T-helper 2 cell treated with Interferon-gamma antibody and Interleukin-4, amounts not matched to agents 5 μg/mL and 100 μg/mL, for 36 hours (primary cell): Measurements from ENCODE around the gene SECTM1.

ENCODE experiments used
- DNase-seq: peaks from one replicate; pipeline ENCODE4 v3.0.0; 2021; ENCODE audit warnings: low spot score
- H3K27ac Mint-ChIP-seq: one replicate; pipeline ENCODE4 v1.8.0; 2021; ENCODE audit warnings: mild to moderate bottlenecking, mixed read lengths
- H3K27me3 Mint-ChIP-seq: one replicate; pipeline ENCODE4 v1.8.0; 2021; ENCODE audit warnings: low read depth, mixed read lengths
- H3K36me3 Mint-ChIP-seq: one replicate; pipeline ENCODE4 v1.8.0; 2021; ENCODE audit warnings: low read depth, mixed read lengths
- H3K4me1 Mint-ChIP-seq: one replicate; pipeline ENCODE4 v1.8.0; 2021; ENCODE audit warnings: low read depth, mixed read lengths
- H3K4me3 Mint-ChIP-seq: one replicate; pipeline ENCODE4 v1.8.0; 2022; ENCODE audit warnings: mild to moderate bottlenecking, moderate library complexity, mixed read lengths
- H3K9me3 Mint-ChIP-seq: one replicate; pipeline ENCODE4 v1.8.0; 2021; ENCODE audit warnings: mixed read lengths

SECTM1 gene

DNA sequence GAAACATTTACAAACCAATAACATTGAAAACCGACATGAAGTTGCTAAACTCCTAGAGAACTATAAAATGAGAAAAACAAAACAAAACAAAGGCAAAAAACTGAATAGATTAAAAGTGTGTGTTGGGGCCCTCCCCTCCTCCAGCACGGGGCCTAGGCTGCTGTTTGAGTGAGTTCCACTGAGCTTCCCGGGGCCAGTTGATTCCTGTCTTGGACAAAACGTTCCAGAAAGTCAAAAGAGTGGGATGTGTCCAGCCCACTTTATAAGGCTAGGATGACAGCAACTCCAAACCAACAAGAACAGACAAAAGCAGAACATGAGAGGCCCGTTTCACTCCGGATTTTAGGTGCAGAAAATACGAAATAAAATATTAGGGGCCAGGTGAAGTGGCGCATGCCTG lies 48.4 kb downstream of the SECTM1 start:
- no peaks in the 10 kb centered on the region for H3K9me3 Mint-ChIP-seq
- H3K27me3 Mint-ChIP-seq: no peaks in the 10 kb centered on the region
- no peak for DNase-seq
- no peak overlapping the region for H3K27ac Mint-ChIP-seq
- H3K36me3 Mint-ChIP-seq: no peaks in the 10 kb centered on the region
- peaks cover 14% of the 10 kb centered on the region for H3K4me1 Mint-ChIP-seq
- no peak overlapping the region for H3K4me3 Mint-ChIP-seq

DNA sequence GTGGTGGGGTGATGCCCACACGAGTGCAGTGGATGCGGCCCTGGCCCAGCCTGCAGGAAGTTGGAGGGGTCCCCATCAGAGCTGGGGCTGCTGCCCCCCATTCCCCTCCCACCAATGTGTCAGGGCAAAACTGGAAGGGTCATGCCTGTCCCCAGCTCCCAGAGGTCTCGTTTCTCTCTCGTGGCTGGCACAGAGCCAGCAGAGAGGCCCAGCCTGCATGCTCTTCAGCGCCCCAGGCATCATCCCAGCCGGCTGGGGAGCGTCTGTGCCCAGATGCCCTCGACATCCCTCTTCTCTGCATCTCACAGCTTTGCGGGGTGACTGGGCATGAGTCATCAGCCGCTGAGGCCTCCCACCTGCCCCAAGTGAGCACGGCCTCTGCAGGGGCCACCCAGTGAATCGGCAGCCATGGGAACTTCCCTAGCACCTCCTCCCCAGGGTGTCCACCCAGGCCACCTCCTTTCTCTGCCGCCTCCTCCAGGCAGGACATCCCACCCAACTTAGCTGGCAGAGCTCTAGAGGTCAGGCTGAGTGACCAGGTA lies 50.3 kb downstream of the SECTM1 start:
- Mint-ChIP-seq H3K4me1 (peaks cover 14% of the 10 kb centered on the region), H3K36me3 (no peaks in the 10 kb centered on the region), H3K27me3 (no peaks in the 10 kb centered on the region), H3K9me3 (no peaks in the 10 kb centered on the region), H3K4me3 (no peak overlapping the region), H3K27ac (no peak overlapping the region)
- peak; percentile 65 for DNase-seq

DNA sequence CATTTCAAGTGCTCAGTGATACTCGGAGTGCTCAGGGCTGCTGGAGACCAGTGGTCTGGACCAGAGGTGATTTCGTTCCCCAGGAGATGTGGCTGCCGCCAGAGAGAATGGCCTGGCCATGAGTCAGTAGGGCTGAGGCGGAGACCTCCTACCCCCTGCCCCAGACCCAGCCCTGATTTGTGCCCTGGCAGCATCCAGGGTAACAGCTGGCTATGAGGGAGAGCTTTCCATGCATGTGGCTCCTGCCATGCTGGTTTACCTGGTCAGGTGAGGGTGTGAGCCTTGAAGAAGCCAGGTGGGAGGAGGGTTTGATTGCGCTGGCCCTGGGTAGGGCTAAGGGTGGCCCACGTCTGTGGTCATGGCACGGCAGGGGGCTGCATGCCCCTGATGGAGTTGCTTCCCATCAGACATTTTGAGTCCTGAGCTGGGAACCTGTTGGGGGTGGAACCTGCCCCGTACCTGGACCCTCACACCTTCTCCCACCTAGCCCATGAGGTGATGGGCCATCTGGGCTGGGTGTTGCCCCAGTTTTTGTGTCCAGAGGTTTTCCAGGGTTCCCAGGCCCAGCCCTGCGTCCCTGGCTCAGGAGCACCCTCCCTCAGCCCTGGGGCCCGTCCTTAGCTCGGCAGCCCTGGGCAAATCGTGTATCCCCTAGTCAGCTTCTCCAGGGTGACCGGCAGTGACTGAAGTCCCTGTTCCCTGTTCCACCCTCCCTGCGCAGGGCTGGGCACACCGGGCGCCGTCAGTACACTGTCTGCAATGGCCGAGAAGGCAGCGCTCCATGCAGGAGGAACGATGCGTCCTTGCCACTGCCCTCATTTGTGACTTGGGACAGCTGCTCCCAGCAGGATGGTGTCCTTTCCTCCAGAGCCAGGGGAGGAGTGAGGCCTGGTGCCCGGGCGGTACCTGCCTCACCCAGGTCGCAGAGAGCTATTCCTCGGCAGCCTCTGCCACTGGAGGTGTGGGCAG lies 51.0 kb downstream of the SECTM1 start:
- no peaks in the 10 kb centered on the region for H3K36me3 Mint-ChIP-seq

DNA sequence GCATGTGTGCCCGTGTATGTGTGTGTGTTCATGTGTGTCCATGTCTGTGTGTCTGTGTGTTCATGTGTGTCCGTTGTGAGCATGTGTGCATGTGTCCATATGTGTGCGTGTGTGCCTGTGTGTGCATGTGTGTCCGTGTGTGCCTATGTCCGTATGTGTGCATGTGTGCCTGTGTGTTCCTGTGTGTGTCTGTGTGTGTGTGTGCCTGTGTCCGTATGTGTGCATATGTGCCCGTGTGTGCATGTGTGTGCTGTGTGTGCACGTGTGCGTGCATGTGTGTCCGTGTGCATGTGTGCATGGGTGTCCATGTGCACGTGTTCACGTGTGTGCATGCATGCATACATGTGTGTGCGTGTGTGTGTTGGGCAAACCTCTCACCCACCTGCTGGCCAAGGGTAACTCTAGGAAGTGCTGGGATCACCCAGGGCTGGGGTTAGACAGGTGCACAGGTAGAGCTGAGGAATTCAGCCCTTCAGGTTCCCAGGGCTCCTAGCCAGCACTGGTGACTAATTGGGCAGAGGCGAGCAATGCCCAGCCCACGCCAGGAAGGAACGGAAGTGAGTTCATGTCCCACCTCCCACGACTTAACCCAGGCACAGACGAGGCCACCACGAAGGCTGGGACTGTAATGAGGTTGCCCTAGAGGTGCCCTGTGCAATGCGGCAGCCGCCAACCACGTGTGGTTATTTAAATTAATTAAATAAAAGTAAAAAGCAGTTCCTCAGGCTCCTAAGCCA lies 51.9 kb downstream of the SECTM1 start:
- Mint-ChIP-seq H3K4me3 (no peak overlapping the region), H3K27ac (no peak overlapping the region), H3K36me3 (no peaks in the 10 kb centered on the region)

More for the DNA sequence above, 51.0 kb downstream of the SECTM1 start:
- Mint-ChIP-seq H3K4me3 (no peak overlapping the region), H3K4me1 (peaks cover 6% of the 10 kb centered on the region), H3K9me3 (no peaks in the 10 kb centered on the region), H3K27me3 (no peaks in the 10 kb centered on the region), H3K27ac (no peak overlapping the region)
- DNase-seq: no peak

DNA sequence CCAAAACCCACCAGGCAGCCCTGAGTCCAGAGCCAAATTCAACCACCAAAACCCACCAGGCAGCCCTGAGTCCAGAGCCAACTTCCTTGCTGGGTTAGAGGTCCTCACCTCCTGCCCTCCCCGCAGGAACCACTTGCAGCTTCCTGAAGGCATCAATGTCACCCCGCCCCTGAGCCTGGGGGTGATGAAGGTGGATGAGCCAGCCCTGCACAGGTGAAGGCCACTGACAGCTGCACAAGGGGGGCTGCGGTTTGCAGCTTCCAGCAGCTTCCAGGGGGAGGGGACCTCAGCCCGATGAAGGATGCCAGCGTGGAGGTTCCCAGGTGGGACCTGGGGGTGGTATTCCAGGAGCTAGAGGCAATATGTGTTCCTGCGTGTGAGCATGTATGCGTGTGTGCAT lies 52.5 kb downstream of the SECTM1 start:
- Mint-ChIP-seq H3K36me3 (no peaks in the 10 kb centered on the region), H3K4me3 (no peak overlapping the region), H3K4me1 (peaks cover 6% of the 10 kb centered on the region), H3K27me3 (no peaks in the 10 kb centered on the region), H3K27ac (no peak overlapping the region), H3K9me3 (no peaks in the 10 kb centered on the region)
- no peak for DNase-seq

More for the DNA sequence above, 51.9 kb downstream of the SECTM1 start:
- DNase-seq: peak; percentile 46
- peaks cover 6% of the 10 kb centered on the region for H3K4me1 Mint-ChIP-seq
- H3K27me3 Mint-ChIP-seq: no peaks in the 10 kb centered on the region
- H3K9me3 Mint-ChIP-seq: no peaks in the 10 kb centered on the region

DNA sequence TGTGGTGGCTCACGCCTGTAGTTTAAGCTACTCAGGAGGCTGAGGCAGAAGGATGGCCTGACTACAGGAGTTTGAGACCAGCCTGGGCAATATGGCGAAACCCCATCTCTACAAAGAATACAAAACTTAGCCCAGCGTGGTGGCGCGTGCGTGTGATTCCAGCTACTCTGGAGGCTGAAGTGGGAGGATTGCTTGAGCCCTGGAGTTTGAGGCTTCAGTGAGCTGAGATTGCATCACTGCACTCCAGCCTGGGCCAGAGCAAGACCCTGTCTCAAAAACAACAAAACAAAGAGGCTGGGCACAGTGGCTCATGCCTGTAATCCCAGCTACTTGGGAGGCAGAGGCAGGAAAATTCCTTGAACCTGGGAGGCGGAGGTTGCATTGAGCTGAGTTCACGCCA lies 53.0 kb downstream of the SECTM1 start:
- no peaks in the 10 kb centered on the region for H3K9me3 Mint-ChIP-seq
- no peak overlapping the region for H3K4me3 Mint-ChIP-seq
- H3K4me1 Mint-ChIP-seq: peaks cover 6% of the 10 kb centered on the region
- no peaks in the 10 kb centered on the region for H3K27me3 Mint-ChIP-seq
- no peak overlapping the region for H3K27ac Mint-ChIP-seq
- H3K36me3 Mint-ChIP-seq: no peaks in the 10 kb centered on the region
- no peak for DNase-seq

DNA sequence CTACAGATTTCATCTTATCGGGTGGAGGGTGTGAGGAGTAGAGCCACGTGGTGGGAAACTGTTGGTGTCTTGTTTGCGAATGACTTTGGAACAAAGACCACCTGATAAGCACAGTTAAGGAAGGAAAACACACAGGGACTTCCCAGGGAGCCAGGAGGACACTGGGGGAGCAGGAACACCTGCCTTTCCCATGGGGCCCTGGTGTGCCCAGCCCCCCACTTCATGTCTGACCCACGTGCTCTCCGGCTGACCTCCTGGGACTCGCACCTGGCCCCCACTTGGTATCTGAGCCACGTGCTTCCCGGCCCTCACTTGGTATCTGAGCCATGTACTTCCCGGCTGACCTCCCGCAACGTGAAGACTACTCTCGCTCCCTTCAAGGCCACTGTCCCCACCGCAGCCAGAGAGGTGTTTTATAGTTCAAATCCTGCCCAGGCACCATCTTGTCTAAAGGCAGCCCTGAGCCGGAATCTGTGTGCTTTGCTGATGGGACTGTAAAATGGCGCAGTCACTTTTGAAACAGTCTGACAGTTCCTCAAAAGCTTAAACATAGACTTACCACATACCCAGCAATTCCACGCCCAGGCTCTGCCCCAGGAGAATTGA lies 54.7 kb downstream of the SECTM1 start:
- no peaks in the 10 kb centered on the region for H3K27me3 Mint-ChIP-seq
- DNase-seq: no peak
- peaks cover 9% of the 10 kb centered on the region for H3K4me1 Mint-ChIP-seq
- no peaks in the 10 kb centered on the region for H3K9me3 Mint-ChIP-seq
- no peaks in the 10 kb centered on the region for H3K36me3 Mint-ChIP-seq
- no peak overlapping the region for H3K4me3 Mint-ChIP-seq
- no peak overlapping the region for H3K27ac Mint-ChIP-seq

DNA sequence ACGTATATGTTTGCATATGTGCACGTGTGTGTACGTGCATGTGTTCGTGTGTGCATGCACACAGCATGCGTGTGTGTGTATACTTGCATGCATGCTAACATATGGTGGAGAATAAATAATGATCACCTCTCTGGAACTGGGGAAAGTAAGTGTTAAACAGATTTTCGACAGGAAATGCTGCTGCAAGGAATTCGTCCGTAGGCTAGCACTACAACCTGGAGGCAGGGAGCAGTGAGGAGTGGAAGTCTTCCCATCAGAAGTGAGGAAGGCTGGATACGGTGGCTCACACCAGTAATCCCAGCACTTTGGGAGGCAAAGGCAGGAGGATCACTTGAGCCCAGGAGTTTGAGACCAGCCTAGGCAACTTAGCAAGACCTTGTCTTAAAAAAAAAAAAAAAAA lies 55.3 kb downstream of the SECTM1 start:
- Mint-ChIP-seq H3K9me3 (no peaks in the 10 kb centered on the region), H3K27me3 (no peaks in the 10 kb centered on the region), H3K4me3 (no peak overlapping the region), H3K36me3 (no peaks in the 10 kb centered on the region), H3K4me1 (peaks cover 9% of the 10 kb centered on the region), H3K27ac (no peak overlapping the region)
- no peak for DNase-seq

DNA sequence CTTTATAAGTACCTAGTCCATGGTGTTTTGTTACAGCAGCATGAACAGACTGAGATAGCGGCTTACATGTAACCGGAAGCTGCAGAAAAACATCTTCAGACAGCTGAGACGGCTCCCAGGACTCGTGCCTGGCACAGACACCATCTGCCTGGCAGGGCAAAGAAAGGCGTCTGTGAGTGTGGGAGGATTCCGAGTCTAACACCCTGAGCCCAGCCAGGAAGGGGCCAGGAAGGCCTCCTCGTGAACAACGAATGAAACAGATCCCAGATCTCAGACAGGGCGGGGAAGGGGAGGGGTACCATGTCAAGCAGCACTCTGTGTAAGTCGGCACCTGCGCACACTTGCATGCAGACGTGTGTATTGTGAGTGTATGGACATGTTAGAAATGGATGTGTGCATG lies 55.7 kb downstream of the SECTM1 start:
- Mint-ChIP-seq H3K4me3 (no peak overlapping the region), H3K36me3 (no peaks in the 10 kb centered on the region), H3K27me3 (no peaks in the 10 kb centered on the region), H3K27ac (no peak overlapping the region), H3K9me3 (no peaks in the 10 kb centered on the region), H3K4me1 (peaks cover 9% of the 10 kb centered on the region)
- no peak for DNase-seq

DNA sequence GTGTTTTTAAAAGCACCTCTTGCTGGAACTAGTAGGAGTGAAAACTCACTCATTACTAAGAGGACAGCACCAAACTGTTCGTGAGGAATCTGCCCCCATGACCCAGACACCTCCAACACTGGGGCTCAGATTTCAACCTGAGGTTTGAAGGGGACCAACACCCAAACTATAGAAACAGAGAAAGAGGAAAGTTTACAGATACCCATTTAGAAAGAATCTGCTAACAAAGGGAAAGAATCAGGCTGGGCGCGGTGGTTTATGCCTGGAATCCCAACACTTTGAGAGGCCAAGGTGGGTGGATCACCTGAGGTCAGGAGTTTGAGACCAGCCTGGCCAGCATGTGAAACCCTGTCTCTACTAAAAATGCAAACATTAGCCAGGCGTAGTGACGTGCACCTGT lies 56.6 kb downstream of the SECTM1 start:
- H3K27ac Mint-ChIP-seq: no peak overlapping the region
- peaks cover 4% of the 10 kb centered on the region for H3K36me3 Mint-ChIP-seq
- no peaks in the 10 kb centered on the region for H3K9me3 Mint-ChIP-seq

DNA sequence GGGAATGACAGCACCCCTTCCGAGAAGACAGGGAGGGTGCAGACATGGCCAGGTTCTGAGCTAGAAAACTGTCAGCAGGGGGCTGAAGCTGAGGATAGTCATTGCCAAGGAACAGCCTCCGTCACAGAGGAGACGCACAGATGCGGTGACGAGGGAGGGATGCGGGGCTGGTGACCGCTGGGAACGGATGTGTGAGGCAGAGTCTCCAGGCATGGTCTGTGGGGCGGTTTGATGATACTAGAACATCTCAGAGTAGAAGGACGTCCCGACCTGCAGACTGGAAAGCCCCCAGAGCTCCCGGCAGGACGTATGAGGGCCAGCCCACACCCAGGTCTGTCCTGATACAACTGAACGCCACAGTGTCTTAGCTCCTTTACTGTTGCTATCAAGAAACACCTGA lies 58.2 kb downstream of the SECTM1 start:
- Mint-ChIP-seq H3K36me3 (peaks cover 16% of the 10 kb centered on the region), H3K9me3 (no peaks in the 10 kb centered on the region), H3K4me1 (peaks cover 14% of the 10 kb centered on the region), H3K27ac (no peak overlapping the region), H3K27me3 (no peaks in the 10 kb centered on the region), H3K4me3 (no peak overlapping the region)
- DNase-seq: no peak

More for the DNA sequence above, 56.6 kb downstream of the SECTM1 start:
- DNase-seq: no peak
- H3K27me3 Mint-ChIP-seq: no peaks in the 10 kb centered on the region
- H3K4me1 Mint-ChIP-seq: peaks cover 13% of the 10 kb centered on the region
- no peak overlapping the region for H3K4me3 Mint-ChIP-seq

DNA sequence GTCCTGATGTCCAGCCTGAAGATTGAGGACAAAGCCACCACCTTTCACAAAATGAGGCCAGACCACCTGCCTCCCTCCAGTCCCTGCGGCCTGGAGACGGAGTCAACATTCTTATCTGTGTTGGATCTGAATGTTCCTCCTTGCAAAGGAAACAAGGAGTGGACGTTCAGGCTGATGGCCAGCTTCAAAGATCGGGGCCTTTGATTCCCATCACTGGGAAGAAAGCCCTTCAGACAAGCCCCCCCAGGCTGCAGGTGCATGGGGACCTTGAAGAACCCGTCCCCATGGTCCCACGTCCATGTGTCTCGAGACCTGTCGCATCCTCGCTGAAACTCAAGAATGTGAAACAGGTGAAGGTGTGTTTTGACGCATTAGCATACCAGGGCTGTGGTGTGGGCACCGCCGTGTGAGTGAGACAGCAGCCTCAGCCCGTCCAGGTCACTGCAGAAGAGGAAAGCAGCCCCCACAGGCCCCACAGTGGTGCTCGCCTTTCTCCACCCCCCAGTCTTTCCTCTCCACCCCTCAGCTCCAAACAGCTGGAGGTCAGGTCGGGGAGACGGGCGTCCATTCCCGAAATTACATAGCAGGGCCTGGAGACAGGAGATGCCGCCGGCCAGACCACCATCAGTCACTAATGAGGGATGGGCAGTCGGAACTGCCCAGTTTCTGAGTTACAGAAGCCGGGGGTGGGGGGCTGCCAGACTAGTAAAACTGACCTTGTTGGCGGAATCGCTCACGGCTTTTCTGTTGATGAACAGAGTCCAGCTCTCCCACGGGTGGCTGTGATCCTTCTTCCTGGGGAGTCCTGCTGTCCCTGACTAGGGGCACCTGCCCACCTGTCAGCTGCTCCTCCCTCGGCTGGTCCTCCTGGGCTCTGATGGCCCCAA lies 59.2 kb downstream of the SECTM1 start:
- Mint-ChIP-seq H3K36me3 (peaks cover 23% of the 10 kb centered on the region), H3K27ac (no peak overlapping the region), H3K27me3 (no peaks in the 10 kb centered on the region), H3K4me1 (peaks cover 23% of the 10 kb centered on the region), H3K9me3 (no peaks in the 10 kb centered on the region), H3K4me3 (peak overlapping the region; percentile 89)
- DNase-seq: no peak
